Peyer's patch (tissue), 4 donors: ENCODE results near the gene ZNF518A.

Source experiments
- POLR2A ChIP-seq, 2 donors: fragments of 450-650 bp; IDR thresholded peaks; one replicate each; pipeline ENCODE4 v1.5.1; 2017; ENCODE audit warnings: antibody characterized with exemption in 2 of 2, mild to moderate bottlenecking in 2 of 2, moderate library complexity in 2 of 2
- TF ChIP-seq, protein P1 (sequence below), 6 experiments: fragments of 450-650 bp in 4 of 6; fragments of 200-600 bp in 2 of 6; sonication (generic) in 1 of 6; IDR thresholded peaks; one replicate each; pipeline ENCODE4 v1.5.1; 2017 to 2019; ENCODE audit warnings: antibody characterized with exemption in 6 of 6, mild to moderate bottlenecking in 3 of 6, moderate library complexity in 1 of 6

DNA sequence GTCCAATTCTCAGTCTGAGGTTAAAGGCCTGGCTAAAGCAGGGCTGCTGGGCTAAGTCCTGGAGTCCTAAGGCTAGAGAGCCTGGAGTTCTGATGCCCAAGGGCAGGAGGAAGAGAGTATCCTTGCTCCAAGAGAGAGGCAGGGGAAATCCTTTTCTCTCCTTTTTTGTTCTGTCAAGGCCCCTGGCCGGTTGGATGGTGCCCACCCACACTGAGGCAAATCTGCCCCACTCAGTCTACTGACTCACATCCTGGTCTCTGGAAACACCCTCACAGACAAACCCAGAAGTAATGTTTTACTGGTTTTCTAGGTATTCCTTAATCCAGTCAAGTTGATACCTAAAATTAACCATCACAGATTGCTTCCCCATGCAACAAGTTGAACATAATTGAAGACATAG lies 23.0 kb downstream of the ZNF518A start:
- TF ChIP-seq, protein P1, sequence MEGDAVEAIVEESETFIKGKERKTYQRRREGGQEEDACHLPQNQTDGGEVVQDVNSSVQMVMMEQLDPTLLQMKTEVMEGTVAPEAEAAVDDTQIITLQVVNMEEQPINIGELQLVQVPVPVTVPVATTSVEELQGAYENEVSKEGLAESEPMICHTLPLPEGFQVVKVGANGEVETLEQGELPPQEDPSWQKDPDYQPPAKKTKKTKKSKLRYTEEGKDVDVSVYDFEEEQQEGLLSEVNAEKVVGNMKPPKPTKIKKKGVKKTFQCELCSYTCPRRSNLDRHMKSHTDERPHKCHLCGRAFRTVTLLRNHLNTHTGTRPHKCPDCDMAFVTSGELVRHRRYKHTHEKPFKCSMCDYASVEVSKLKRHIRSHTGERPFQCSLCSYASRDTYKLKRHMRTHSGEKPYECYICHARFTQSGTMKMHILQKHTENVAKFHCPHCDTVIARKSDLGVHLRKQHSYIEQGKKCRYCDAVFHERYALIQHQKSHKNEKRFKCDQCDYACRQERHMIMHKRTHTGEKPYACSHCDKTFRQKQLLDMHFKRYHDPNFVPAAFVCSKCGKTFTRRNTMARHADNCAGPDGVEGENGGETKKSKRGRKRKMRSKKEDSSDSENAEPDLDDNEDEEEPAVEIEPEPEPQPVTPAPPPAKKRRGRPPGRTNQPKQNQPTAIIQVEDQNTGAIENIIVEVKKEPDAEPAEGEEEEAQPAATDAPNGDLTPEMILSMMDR (IDR thresholded peaks at IDR 0.05) = no peak
- no peak for TF ChIP-seq POLR2A (IDR thresholded peaks at IDR 0.05)
